Measurements from ENCODE around the gene GATA6.

GATA6 gene

DNA sequence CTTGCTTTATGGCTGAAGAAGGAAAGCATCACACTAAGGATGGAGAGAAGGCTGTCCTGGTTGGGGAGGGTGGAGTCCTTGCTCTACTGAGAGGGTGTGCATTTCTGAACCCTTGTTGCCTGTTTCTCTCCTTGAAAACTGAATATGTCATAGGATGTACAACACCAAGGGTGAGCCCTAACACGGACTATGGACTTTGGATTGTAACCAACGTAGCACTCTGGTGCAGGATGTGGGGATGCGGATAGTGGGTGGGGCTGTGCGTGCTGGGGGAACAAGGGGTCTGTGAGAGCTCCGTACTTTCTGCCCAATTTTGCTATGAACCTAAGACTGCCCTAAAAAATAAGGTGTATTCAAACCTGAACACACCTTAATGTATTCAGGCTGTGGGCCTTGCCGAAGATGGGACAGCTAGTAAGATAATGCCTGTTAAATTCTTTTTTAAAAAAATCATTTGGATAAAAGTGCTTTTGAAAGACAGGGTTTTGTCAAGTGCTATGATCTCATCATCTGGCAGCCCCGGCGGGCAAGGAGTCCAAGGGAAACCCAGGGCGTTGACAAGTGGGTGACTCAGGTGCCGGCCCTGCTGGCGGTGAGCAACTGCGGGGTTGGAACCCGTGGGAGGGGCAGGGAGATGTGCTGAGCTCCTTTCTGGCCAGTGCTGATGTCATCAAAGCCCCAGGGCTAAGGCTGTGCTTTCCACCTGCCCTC is 54.0 kb downstream of the GATA6 start:
- TF ChIP-seq TAF1 (IDR thresholded peaks at IDR 0.05; ENCODE audit: borderline replicate concordance, insufficient read depth, low read length), result no peak
- no peak for TF ChIP-seq FOXP2 (optimal IDR thresholded peaks at IDR 0.05; ENCODE audit: borderline replicate concordance, extremely low read depth, extremely low read length, insufficient read depth)
- TF ChIP-seq, protein P1, sequence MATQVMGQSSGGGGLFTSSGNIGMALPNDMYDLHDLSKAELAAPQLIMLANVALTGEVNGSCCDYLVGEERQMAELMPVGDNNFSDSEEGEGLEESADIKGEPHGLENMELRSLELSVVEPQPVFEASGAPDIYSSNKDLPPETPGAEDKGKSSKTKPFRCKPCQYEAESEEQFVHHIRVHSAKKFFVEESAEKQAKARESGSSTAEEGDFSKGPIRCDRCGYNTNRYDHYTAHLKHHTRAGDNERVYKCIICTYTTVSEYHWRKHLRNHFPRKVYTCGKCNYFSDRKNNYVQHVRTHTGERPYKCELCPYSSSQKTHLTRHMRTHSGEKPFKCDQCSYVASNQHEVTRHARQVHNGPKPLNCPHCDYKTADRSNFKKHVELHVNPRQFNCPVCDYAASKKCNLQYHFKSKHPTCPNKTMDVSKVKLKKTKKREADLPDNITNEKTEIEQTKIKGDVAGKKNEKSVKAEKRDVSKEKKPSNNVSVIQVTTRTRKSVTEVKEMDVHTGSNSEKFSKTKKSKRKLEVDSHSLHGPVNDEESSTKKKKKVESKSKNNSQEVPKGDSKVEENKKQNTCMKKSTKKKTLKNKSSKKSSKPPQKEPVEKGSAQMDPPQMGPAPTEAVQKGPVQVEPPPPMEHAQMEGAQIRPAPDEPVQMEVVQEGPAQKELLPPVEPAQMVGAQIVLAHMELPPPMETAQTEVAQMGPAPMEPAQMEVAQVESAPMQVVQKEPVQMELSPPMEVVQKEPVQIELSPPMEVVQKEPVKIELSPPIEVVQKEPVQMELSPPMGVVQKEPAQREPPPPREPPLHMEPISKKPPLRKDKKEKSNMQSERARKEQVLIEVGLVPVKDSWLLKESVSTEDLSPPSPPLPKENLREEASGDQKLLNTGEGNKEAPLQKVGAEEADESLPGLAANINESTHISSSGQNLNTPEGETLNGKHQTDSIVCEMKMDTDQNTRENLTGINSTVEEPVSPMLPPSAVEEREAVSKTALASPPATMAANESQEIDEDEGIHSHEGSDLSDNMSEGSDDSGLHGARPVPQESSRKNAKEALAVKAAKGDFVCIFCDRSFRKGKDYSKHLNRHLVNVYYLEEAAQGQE (IDR thresholded peaks at IDR 0.05; ENCODE audit: insufficient read depth in 1 of 2, low read depth in 2 of 2, low read length in 2 of 2), result no peak
- TF ChIP-seq SIN3A (IDR thresholded peaks at IDR 0.05; ENCODE audit: borderline replicate concordance, insufficient read depth, low read length), result no peak
- no peak for TF ChIP-seq POLR2AphosphoS5 (IDR thresholded peaks at IDR 0.05; ENCODE audit: low read depth, low read length)

DNA sequence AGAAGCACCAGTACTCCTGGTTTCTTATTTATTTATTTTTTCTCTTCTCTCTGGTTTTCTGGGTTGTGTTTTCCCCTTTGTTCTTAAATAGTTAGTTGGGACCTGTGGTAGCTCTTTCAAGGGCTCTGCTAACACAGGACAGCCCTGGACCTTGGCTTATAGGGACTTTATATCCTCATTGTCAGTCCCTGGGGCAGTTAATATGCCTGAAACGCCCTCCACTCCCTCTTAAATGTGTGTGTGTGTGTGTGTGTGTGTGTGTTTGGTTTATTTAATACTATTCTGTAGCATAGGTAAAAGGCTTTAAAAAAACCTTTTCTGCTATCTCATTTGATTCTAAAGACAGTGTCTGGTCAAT is 54.6 kb downstream of the GATA6 start:
- TF ChIP-seq TAF1 (IDR thresholded peaks at IDR 0.05; ENCODE audit: borderline replicate concordance, insufficient read depth, low read length) (no peak), POLR2AphosphoS5 (IDR thresholded peaks at IDR 0.05; ENCODE audit: low read depth, low read length) (no peak), FOXP2 (optimal IDR thresholded peaks at IDR 0.05; ENCODE audit: borderline replicate concordance, extremely low read depth, extremely low read length, insufficient read depth) (no peak), SIN3A (IDR thresholded peaks at IDR 0.05; ENCODE audit: borderline replicate concordance, insufficient read depth, low read length) (no peak)
- TF ChIP-seq, protein P1 (IDR thresholded peaks at IDR 0.05; ENCODE audit: insufficient read depth in 1 of 2, low read depth in 2 of 2, low read length in 2 of 2), result no peak

DNA sequence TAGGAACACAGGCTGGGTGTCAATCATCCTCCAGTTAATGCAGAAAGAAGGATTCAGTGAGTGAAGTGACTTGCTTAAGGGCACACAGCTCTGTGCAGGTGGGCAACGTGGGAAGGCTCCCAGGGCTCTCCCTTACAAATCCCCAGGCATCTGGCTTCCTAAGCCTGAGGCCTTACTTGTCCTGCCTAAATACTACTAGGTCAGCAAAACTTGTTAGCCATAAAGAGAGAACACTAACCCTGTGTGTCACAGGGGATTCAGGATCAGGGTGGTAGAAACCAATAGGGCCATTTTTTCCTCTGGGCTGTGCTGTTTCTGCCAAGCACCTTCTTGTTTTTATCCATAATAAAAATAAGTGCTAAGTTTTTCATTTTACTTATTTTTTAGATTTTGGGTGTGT is 55.0 kb downstream of the GATA6 start:
- TF ChIP-seq POLR2AphosphoS5 (IDR thresholded peaks at IDR 0.05; ENCODE audit: low read depth, low read length), result no peak
- no peak for TF ChIP-seq FOXP2 (optimal IDR thresholded peaks at IDR 0.05; ENCODE audit: borderline replicate concordance, extremely low read depth, extremely low read length, insufficient read depth)
- no peak for TF ChIP-seq TAF1 (IDR thresholded peaks at IDR 0.05; ENCODE audit: borderline replicate concordance, insufficient read depth, low read length)
- TF ChIP-seq, protein P1 (IDR thresholded peaks at IDR 0.05; ENCODE audit: insufficient read depth in 1 of 2, low read depth in 2 of 2, low read length in 2 of 2), result no peak
- no peak for TF ChIP-seq SIN3A (IDR thresholded peaks at IDR 0.05; ENCODE audit: borderline replicate concordance, insufficient read depth, low read length)

DNA sequence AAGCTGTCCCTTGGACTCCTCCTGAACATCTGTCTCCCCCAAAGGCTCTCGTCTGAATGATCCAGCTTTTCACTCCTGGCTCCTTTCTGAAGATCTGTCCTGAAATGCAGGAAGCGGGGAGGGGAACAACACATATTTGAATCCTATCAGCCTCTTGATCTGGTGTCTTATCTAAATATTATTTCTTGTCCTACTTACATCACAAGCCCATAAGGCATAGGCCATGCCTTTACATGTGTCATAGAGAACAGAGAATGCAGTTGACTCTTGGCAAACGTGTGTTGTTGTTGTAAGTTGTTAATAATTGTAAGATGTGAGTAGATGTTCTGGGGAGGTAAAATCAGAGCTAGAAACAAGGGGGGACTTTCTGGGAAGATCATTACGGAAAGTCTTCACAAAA is 57.4 kb downstream of the GATA6 start:
- no peak for TF ChIP-seq POLR2AphosphoS5 (IDR thresholded peaks at IDR 0.05; ENCODE audit: low read depth, low read length)

DNA sequence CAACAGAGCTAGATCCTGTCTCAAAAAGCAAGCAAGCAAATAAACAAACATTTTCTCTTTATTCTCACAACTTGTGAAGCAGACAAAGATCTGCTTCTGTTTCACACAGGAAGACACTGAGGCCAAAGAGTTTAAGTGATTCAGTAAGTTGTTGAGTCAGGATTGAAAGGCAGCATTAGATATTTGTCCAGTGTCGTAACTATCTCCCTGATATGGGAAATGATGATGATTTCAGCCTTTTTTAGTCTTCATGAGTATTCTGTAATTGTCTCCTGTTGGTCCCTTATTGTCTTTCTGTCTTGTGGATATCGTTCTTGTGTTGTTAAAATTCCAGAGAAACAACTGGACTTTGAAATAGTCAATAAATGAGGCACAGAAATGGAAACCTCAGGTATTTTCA is 59.6 kb downstream of the GATA6 start:
- TF ChIP-seq POLR2AphosphoS5 (IDR thresholded peaks at IDR 0.05; ENCODE audit: low read depth, low read length) (no peak), FOXP2 (optimal IDR thresholded peaks at IDR 0.05; ENCODE audit: borderline replicate concordance, extremely low read depth, extremely low read length, insufficient read depth) (no peak), TAF1 (IDR thresholded peaks at IDR 0.05; ENCODE audit: borderline replicate concordance, insufficient read depth, low read length) (no peak), SIN3A (IDR thresholded peaks at IDR 0.05; ENCODE audit: borderline replicate concordance, insufficient read depth, low read length) (no peak)
- TF ChIP-seq, protein P1 (IDR thresholded peaks at IDR 0.05; ENCODE audit: insufficient read depth in 1 of 2, low read depth in 2 of 2, low read length in 2 of 2), result no peak
